BE2C (cell line): ENCODE results near the gene ATP2A2.
A peak's percentile ranks its signal among the peaks of the same experiment; 100 is the strongest.

ENCODE experiments used
- DNase-seq: peaks from one replicate; pipeline ENCODE4 v3.0.0-alpha.2; 2020
- H3K27me3 ChIP-seq: fragments of 250-450 bp; sonication (Bioruptor Pico); 2 replicates; pipeline ENCODE4 v1.5.1; 2020; ENCODE audit warnings: mild to moderate bottlenecking
- H3K36me3 ChIP-seq: fragments of 250-450 bp; sonication (Bioruptor Pico); 2 replicates; pipeline ENCODE4 v1.5.1; 2020; ENCODE audit warnings: mild to moderate bottlenecking
- H3K4me1 ChIP-seq: fragments of 250-450 bp; sonication (Bioruptor Pico); 2 replicates; pipeline ENCODE4 v1.5.1; 2020
- H3K4me3 ChIP-seq: 2 replicates; pipeline ENCODE4 v1.5.1; 2011; ENCODE audit warnings: low read depth, low read length
- H3K9me3 ChIP-seq: fragments of 250-450 bp; sonication (Bioruptor Pico); 2 replicates; pipeline ENCODE4 v1.5.1; 2020
- TF ChIP-seq, protein P1 (sequence below): IDR thresholded peaks from 2 replicates; pipeline ENCODE4 v1.5.1; 2012; ENCODE audit warnings: mild to moderate bottlenecking, low read depth, low read length

Gene ATP2A2

DNA sequence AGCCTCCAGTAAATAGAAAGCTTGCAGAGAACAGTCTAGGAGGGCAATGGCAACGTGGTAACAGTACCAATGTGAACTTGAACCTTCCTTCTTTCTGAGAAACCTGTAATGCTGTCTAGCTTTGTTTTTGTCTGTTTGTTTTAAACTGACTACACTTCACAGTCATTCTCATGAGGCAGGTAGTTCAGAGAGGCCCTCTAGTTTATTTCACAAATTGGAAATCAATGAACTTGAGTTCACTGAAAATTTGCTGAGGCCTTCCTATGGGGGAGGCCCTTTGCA lies 2.9 kb upstream of the ATP2A2 start:
- H3K4me3 ChIP-seq = no peak overlapping the region
- H3K27me3 ChIP-seq = no peaks in the 10 kb centered on the region
- peaks cover 9% of the 10 kb centered on the region for H3K36me3 ChIP-seq
- no peaks in the 10 kb centered on the region for H3K9me3 ChIP-seq
- no peak for DNase-seq
- TF ChIP-seq, protein P1, sequence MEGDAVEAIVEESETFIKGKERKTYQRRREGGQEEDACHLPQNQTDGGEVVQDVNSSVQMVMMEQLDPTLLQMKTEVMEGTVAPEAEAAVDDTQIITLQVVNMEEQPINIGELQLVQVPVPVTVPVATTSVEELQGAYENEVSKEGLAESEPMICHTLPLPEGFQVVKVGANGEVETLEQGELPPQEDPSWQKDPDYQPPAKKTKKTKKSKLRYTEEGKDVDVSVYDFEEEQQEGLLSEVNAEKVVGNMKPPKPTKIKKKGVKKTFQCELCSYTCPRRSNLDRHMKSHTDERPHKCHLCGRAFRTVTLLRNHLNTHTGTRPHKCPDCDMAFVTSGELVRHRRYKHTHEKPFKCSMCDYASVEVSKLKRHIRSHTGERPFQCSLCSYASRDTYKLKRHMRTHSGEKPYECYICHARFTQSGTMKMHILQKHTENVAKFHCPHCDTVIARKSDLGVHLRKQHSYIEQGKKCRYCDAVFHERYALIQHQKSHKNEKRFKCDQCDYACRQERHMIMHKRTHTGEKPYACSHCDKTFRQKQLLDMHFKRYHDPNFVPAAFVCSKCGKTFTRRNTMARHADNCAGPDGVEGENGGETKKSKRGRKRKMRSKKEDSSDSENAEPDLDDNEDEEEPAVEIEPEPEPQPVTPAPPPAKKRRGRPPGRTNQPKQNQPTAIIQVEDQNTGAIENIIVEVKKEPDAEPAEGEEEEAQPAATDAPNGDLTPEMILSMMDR = no peak
- H3K4me1 ChIP-seq = peaks cover 9% of the 10 kb centered on the region

- H3K9me3 ChIP-seq = no peaks in the 10 kb centered on the region
- TF ChIP-seq, protein P1 = no peak
- DNase-seq = no peak
- H3K4me3 ChIP-seq = peak overlapping the region; percentile 77
- H3K36me3 ChIP-seq = peaks cover 23% of the 10 kb centered on the region
- H3K27me3 ChIP-seq = no peaks in the 10 kb centered on the region
- peaks cover 9% of the 10 kb centered on the region for H3K4me1 ChIP-seq
Measured at GRCh38 chr12:110279566-110280375, 1.3 kb upstream of the ATP2A2 start.

DNA sequence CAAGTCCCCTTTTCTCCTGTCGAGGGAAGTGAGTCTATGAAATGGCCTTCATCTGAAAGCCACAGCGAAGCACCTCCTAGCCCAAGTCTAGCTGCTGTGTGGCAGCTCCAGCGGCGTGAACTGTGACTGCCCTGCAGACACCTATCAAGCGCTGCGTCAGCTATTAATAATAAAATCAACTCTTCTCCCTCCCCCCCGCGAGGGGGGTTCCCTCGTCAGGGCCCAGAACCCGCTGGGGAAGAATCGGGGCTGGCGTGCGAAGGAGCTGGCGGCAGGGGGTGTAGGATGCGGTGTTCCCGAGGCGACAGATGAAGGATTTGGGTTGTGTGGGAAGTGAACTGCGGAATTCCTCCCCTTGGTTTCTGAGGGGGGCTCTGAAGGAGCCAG lies 662 bp upstream of the ATP2A2 start:
- no peak for DNase-seq
- TF ChIP-seq, protein P1 = 0 out of 2 replicates have a peak, but pooled peaks have one; percentile 7
- Histone ChIP-seq H3K9me3 (no peaks in the 10 kb centered on the region), H3K4me1 (peaks cover 9% of the 10 kb centered on the region), H3K27me3 (no peaks in the 10 kb centered on the region), H3K4me3 (peak overlapping the region; percentile 77), H3K36me3 (peaks cover 29% of the 10 kb centered on the region)

- Histone ChIP-seq H3K36me3 (peaks cover 43% of the 10 kb centered on the region), H3K9me3 (no peaks in the 10 kb centered on the region), H3K27me3 (no peaks in the 10 kb centered on the region), H3K4me1 (peaks cover 9% of the 10 kb centered on the region), H3K4me3 (peak overlapping the region; percentile 98)
- TF ChIP-seq, protein P1 = no peak
- peak; percentile 60 for DNase-seq
Measured at GRCh38 chr12:110281549-110282299, 677 bp downstream of the ATP2A2 start.

- no peak for DNase-seq
- peaks cover 9% of the 10 kb centered on the region for H3K4me1 ChIP-seq
- H3K4me3 ChIP-seq = peak overlapping the region; percentile 98
- TF ChIP-seq, protein P1 = no peak
- H3K27me3 ChIP-seq = no peaks in the 10 kb centered on the region
- peaks cover 49% of the 10 kb centered on the region for H3K36me3 ChIP-seq
- H3K9me3 ChIP-seq = no peaks in the 10 kb centered on the region
Measured at GRCh38 chr12:110282300-110282860, 1.3 kb downstream of the ATP2A2 start.
